GM19372 (cell line): ENCODE measurements around the gene KRTAP10-9.
"Not testable (repeated sequence)": the region's sequence is repeated elsewhere in the genome, so short reads cannot be mapped to it uniquely, and the experiment has no call there.

ENCODE experiments used
- ATAC-seq: cut with Tn5 transposase; IDR thresholded peaks from one replicate; pipeline ENCODE4 v1.9.1; 2021; ENCODE audit warnings: mild to moderate bottlenecking, low read depth, moderate library complexity; ENCODE audit not compliant: unreplicated experiment

Gene KRTAP10-9

GRCh38 chr21:44656868-44657267, 30.0 kb downstream of the KRTAP10-9 start:
- no peak for ATAC-seq

GRCh38 chr21:44657635-44658540, 31.0 kb downstream of the KRTAP10-9 start, which contains the start of gene KRTAP12-3:
KRTAP12-3 (plus strand) TSS chr21:44657932; CDS start chr21:44657980, 48 bp downstream.
- ATAC-seq, result no peak

GRCh38 chr21:44658541-44658910, 31.6 kb downstream of the KRTAP10-9 start:
- no peak for ATAC-seq

- ATAC-seq, result no peak
Observed at GRCh38 chr21:44658913-44659595, 32.2 kb downstream of the KRTAP10-9 start.

GRCh38 chr21:44661567-44661966, 34.7 kb downstream of the KRTAP10-9 start:
- ATAC-seq, result not testable (repeated sequence)

- ATAC-seq, result no peak
Observed at GRCh38 chr21:44664691-44665090, 37.8 kb downstream of the KRTAP10-9 start.

- no peak for ATAC-seq
Observed at GRCh38 chr21:44666401-44667320, 39.8 kb downstream of the KRTAP10-9 start, which contains the start of gene KRTAP12-2. KRTAP12-2 (minus strand) TSS chr21:44666927; CDS start chr21:44666886, 41 bp downstream.

GRCh38 chr21:44667612-44668011, 40.7 kb downstream of the KRTAP10-9 start:
- no peak for ATAC-seq

- no peak for ATAC-seq
Observed at GRCh38 chr21:44670642-44671432, 43.9 kb downstream of the KRTAP10-9 start.

- no peak for ATAC-seq
Observed at GRCh38 chr21:44671911-44672310, 45.0 kb downstream of the KRTAP10-9 start.

- no peak for ATAC-seq
Observed at GRCh38 chr21:44677881-44678280, 51.0 kb downstream of the KRTAP10-9 start.
